Suprapubic skin (tissue), 3 donors: ENCODE measurements around the gene PAFAH2.

Source experiments
- CTCF ChIP-seq, 2 donors: fragments of 200-600 bp in 1 of 2; fragments of 450-650 bp in 1 of 2; sonication (generic) in 1 of 2; IDR thresholded peaks; one replicate each; pipeline ENCODE4 v1.5.1; 2016 to 2019; ENCODE audit warnings: antibody characterized with exemption in 2 of 2, mild to moderate bottlenecking in 1 of 2, moderate library complexity in 1 of 2
- EP300 ChIP-seq: sonication (generic); formaldehyde crosslinking; IDR thresholded peaks from one replicate; pipeline ENCODE4 v1.6.1; 2017; ENCODE audit warnings: antibody characterized with exemption
- POLR2A ChIP-seq, 2 donors: fragments of 450-650 bp; IDR thresholded peaks; one replicate each; pipeline ENCODE4 v1.6.1; 2017; ENCODE audit warnings: antibody characterized with exemption in 2 of 2, mild to moderate bottlenecking in 2 of 2, moderate library complexity in 2 of 2

GRCh38 chr1:25927521-25928265, 70.2 kb downstream of the PAFAH2 start:
- TF ChIP-seq CTCF (IDR thresholded peaks at IDR 0.05) (no peak), EP300 (no peak), POLR2A (IDR thresholded peaks at IDR 0.05) (no peak)
